Measurements from ENCODE around the gene GNG8. TPM values are rescaled to one million over a fixed set of nuclear protein-coding genes. Genes with fewer than 3 reads are reported as not detected.

GNG8 gene
- total RNA-seq, 1 experiment from 2014 or later: not detected

GRCh38 chr19:46613525-46613924, 22.5 kb downstream of the GNG8 start:
- no peak for ATAC-seq
- H3K9me2 ChIP-seq (ENCODE audit: insufficient read depth): no peaks in the 10 kb centered on the region
- no peaks in the 10 kb centered on the region for H3K27me3 ChIP-seq (ENCODE audit: insufficient read depth, low read length)
- TF ChIP-seq ZNF274 (IDR thresholded peaks at IDR 0.05; ENCODE audit: low read depth, low read length): no peak
- no peak for TF ChIP-seq POLR2AphosphoS5 (IDR thresholded peaks at IDR 0.05; ENCODE audit: low read depth, low read length)
- TF ChIP-seq RAD21 (IDR thresholded peaks at IDR 0.05; ENCODE audit: low read depth): no peak
- no peak for TF ChIP-seq REST (IDR thresholded peaks at IDR 0.05; ENCODE audit: low read depth)
- H3K4me1 ChIP-seq (ENCODE audit: control insufficient read depth in 1 of 2, insufficient read depth in 2 of 2, low read length in 2 of 2): peaks cover 0 to 22% of the 10 kb centered on the region in 2 experiments; a peak in 3 of 4 replicates
- H3K36me3 ChIP-seq (ENCODE audit: control insufficient read depth in 1 of 2, insufficient read depth in 2 of 2, low read length in 2 of 2): peaks cover 8 to 10% of the 10 kb centered on the region in 2 experiments; a peak in 1 of 4 replicates
- ChIA-PET POLR2A (interaction anchor here (1.8 to 1.9 kb wide), 2 partner anchors 13 to 48 kb away, joined by 7 to 9 read pairs; partner anchors contain the start of genes CALM3 and DACT3), RAD21 (ENCODE audit: low non-redundant PET in 1 of 2, low total read pairs in 2 of 2, uncharacterized antibody in 2 of 2, unreplicated experiment in 2 of 2) (interaction anchor here (1.3 to 2.4 kb wide), 2 partner anchors 48 to 49 kb away, joined by 8 to 14 read pairs; partner anchors contain the start of gene DACT3 (in 1 of the 2)), CTCF (interaction anchor here (0.5 to 7.7 kb wide), 12 partner anchors 9 to 425 kb away, joined by 3 to 217 read pairs (median 6); partner anchors contain the start of genes CALM3, DACT3 and PTGIR)
- H2AFZ ChIP-seq (ENCODE audit: low read depth, low read length, poor library complexity, severe bottlenecking): no peak overlapping the region
- no peaks in the 10 kb centered on the region for H3K9me3 ChIP-seq (ENCODE audit: control insufficient read depth in 1 of 2, insufficient read depth in 1 of 2, low read depth in 1 of 2, low read length in 2 of 2)
- intact Hi-C loops (cut with micrococcal nuclease): loop anchor here (10.0 kb wide), 1 partner anchor 111 kb away; no protein-coding TSS in a partner anchor
- H3K4me3 ChIP-seq (replicated peaks in 1 of 2; ENCODE audit: low read depth in 1 of 2, low read length in 2 of 2): no peak overlapping the region
- no peak overlapping the region for H3K27ac ChIP-seq (ENCODE audit: low read depth, low read length)
- H3K9ac ChIP-seq (ENCODE audit: low read length): no peak overlapping the region
- no peaks in the 10 kb centered on the region for H4K20me1 ChIP-seq (ENCODE audit: insufficient read depth)
- DNase-seq (ENCODE audit: low read depth, low spot score): no peak
- H3K4me2 ChIP-seq (ENCODE audit: low read length): no peak overlapping the region
- no peaks in the 10 kb centered on the region for H3K79me2 ChIP-seq (ENCODE audit: insufficient read depth, low read length)
- BruUV-seq (replicated peaks): no TSS peak

Measured in HCT116 (cell line).